ENCODE measurements around the gene WSCD2.

Gene WSCD2

GRCh38 chr12:108167974-108168373 lies 38.9 kb downstream of the WSCD2 start:
- DNase-seq: no peak

GRCh38 chr12:108169708-108170107 lies 40.6 kb downstream of the WSCD2 start:
- no peak for DNase-seq

DNA sequence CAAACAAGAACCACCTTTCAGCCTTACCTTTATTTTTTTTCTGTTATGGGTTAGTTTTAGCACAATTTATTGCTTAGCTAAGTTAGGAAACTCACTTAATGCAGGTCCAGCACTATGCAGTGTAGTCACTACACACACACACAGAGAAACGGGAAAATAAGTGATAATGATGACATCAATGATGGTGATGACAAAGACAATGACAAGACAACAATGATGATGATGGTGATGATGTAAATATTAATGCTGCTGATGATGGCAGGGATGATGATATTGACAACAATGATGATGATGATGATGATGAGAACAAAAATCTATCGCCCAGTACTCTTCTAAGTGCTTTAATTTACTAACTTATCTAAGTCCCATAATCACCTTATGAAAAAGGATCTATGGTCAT lies 41.1 kb downstream of the WSCD2 start:
- DNase-seq: no peak

DNA sequence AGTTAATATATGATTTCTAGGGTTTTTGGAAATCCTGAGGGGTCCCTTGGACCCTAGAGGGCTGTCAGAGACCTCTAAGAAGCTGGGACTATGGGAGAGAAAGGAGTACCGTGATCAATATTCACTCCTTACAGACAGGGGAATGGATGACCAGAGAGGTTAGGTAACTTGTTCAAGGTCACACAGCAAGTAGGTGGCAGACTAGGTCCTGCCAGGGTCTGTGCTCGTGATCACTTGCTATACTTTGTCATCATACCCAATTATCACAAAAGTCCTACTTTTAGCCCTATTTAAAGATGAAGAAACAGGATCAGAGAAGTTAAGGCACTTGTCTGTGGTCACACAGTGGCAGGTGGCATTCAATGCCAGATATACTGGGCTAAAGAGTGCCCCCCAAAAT lies 42.9 kb downstream of the WSCD2 start:
- no peak for DNase-seq

- no peak for DNase-seq
These were observed 44.1 kb downstream of the WSCD2 start for GRCh38 chr12:108173160-108173559.

DNA sequence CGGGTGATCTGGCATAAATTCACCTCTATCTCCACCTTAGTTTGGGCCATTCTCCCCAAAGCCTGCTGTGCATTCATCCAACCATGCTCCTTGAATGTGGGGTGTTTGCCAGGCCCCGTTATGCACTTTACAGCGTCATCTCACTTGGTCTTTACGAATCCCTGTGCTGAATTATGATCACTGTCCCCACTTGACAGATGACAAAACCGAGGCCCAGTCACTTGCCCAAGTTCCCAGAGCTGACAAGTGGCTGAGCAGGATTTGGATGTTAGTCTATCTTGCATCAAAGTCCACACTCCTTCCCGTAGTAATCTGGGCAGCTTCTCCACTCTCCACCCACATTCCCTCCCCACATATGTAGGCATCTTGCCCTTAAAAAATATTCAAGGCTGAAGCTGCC lies 44.8 kb downstream of the WSCD2 start:
- DNase-seq: no peak

DNA sequence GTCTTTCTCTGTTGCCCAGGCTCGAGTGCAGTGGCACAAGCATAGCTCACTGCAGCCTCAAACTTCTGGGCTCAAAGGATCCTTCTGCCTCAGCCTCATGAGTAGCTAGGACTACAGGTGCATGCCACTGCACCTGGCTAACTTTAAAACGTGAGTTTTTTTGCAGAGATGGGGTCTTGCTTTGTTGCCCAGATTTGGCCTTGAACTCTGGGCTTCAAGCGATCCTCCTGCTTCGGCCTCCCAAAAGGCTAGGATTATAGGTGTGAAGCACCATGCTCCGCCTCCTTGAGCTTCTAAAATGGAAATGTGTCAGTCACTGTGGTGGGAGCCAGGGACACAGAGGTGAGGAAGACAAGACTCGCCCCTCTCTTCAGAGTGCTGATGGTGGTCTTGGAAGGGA lies 45.6 kb downstream of the WSCD2 start:
- DNase-seq: no peak

DNA sequence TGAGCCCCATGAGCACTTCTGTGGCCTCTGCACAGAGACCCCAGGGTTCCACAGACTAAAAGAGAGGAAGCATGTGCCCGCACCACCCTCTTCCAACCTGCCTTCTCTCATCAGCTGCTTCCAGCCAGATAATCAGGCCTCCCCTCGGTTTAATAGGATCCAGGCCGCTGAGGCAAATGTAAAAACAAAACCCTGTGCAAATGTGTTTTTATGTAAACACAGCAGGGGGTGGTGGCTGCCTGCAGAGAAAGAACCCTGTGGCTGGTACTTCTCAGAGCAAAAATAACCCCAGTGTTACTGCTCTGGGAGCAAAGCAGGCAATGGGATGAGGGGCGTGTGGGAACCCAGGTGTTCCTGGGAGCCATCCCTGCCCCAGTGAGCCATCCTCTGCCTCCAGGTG lies 46.2 kb downstream of the WSCD2 start:
- DNase-seq: no peak

GRCh38 chr12:108176292-108176691 lies 47.2 kb downstream of the WSCD2 start:
- no peak for DNase-seq

- no peak for DNase-seq
These were observed 48.0 kb downstream of the WSCD2 start for GRCh38 chr12:108177131-108177530.

- no peak for DNase-seq
These were observed 50.2 kb downstream of the WSCD2 start for GRCh38 chr12:108179305-108179704.

DNA sequence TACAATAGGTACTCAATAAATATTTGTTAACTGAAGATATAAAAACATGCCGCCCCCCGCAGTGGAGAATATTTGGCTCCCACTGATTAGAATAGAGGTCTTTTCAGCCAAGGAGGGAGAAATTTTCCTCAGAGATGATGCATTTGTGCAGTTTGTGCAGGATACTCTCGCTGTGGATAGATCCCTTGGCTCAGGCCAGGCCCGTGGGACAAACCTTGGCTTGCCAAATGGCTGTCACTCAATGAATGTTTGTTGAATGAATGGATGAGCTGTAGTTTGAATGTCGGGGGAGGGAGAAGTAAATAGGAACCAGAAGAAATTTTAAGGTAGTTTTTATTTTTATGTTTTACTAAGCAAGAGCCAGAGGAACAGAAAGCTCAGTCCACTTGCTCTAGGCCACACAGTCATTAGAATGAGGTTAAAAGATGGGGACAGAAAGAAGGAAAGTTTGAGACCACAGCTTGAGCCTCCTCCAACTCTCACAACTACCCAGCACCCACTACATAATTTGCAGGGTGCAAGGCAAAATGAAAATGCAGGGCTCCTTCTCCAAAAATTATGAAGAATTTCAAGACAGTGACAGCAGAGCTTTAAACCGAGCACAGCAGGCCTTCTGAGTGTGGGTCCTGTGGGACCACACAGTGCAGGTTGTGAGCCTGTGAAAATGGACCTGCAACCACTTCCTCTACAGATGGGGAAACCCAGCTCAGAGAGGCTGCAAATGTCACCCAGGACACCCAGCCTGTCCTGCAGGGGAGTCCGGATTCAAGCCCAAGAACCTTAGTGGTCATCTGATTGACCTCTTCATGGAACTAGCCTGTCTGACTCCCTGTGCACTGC lies 51.4 kb downstream of the WSCD2 start:
- DNase-seq: no peak

DNA sequence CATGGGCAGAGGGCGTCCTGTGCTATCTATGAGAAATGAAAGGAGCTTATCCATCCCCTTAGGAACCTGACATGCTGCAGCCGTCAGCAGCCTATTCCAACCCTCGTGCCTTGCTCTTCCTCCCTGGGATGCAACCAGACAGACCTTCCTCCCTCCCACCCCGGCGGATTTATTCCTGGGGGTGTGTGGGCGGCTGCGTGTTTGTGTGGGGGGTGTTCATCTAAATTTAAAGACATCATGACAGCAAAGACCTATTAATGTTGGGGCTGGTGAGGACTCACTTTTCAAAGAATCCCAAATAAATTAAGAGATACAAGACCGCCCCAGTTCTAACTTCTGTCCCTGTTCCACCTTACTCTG lies 52.0 kb downstream of the WSCD2 start:
- no peak for DNase-seq

- DNase-seq: no peak
These were observed 53.0 kb downstream of the WSCD2 start for GRCh38 chr12:108182096-108182495.

- DNase-seq: no peak
These were observed 55.9 kb downstream of the WSCD2 start for GRCh38 chr12:108185002-108185401.

GRCh38 chr12:108187831-108188230 lies 58.7 kb downstream of the WSCD2 start:
- DNase-seq: no peak

GRCh38 chr12:108190529-108190928 lies 61.4 kb downstream of the WSCD2 start:
- DNase-seq: no peak

DNA sequence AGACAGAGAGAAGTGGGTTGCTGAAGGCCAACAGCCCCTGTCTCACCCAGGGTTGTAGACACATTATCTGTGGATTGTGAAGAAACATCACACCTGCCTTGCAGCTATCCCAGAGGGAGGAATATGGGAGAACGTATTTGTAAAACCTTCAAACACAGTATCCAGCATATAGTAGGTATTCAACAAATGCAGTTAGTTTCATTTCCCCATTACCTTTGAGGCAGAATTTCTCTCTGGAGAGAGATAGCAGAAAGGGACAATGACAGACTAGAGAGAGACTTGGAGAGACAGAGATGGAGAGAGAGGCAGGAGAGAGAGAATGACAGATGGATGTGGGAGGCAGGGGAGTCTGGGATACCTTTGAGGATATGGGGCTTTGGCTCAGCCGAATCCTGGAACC lies 62.0 kb downstream of the WSCD2 start:
- no peak for DNase-seq

DNA sequence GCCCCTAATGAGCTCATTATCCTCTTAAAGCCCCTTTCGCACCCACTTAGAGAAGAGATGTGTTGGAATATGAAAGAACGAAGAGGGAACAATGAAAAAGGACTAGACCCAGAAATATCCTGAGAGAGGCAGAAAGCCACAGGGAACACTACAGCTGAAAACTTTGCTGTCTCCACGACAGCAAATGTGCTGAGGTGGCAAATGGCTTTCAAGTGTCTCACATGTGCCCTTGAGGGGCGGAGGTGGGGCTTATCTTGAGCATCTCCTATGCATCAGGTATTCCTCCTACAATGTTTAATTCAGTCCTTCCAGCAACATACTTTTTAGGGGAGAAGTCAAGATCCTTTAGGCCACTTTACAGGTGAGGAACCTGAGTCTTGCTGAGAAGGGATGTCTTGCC lies 62.9 kb downstream of the WSCD2 start:
- DNase-seq: no peak

- no peak for DNase-seq
These were observed 64.4 kb downstream of the WSCD2 start for GRCh38 chr12:108193493-108193892.

DNA sequence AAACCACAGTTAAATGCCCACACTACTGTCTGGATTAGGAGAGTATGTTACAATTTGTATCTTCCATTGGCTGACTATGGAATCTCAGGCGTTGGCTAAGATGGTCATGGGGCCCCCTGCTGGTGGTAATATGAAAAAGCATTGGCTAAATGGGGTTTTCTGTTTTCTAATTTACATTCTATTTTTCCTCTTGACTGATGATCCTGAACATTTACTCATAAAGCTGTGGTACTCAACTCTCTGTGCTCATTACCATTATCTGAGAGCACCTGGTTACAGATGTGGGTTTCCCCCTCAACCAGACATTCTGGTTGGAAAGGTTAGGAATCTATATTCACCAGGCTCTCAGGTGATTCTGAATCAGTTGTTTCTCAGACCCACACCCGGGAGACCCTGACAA lies 64.8 kb downstream of the WSCD2 start:
- no peak for DNase-seq

- no peak for DNase-seq
These were observed 65.5 kb downstream of the WSCD2 start for GRCh38 chr12:108194585-108194984.

GRCh38 chr12:108196319-108196718 lies 67.2 kb downstream of the WSCD2 start:
- no peak for DNase-seq

DNA sequence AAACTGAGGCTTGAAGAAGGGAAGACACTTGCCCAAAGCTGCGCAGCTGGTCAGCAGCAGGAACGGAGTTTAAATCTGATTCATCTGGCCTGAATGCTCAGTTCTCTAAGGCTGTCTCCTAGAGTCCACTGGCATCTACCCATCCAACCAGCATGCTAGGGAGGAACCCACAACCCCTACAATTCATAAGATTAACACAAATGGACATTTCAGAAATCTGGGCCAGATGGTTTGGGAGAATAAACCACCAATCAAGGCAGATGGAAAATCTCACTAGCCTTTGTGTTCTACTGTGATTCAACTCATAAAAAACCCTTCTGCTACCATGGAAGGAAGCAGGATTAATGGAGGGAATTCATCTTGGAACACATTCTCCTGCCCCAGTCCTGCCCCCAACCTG lies 67.8 kb downstream of the WSCD2 start:
- DNase-seq: no peak

DNA sequence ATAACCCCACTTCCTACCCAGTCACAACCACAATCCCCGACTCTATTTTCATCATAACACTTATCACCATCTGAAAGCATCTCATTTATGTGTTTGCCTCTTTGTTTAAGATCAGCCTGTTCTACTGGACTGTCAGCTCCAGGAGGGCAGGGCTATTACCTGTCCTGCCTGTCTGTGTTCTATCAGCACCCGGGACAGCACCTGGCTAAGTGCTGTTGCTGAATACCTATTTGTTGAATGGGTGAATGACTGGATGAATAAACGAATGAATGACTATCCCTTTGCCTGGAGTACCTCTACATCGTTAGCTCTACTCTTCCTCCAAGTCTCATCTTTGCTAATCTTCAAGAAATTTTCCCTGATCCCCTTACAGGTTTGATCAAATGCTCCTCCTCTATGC lies 69.0 kb downstream of the WSCD2 start:
- no peak for DNase-seq

All from NCI-H1092 (cell line).